T-helper 9 cell (primary cell): ENCODE results near the gene DMPK.
A peak's percentile ranks its signal among the peaks of the same experiment; 100 is the strongest.
"Not testable (repeated sequence)": the region's sequence is repeated elsewhere in the genome, so short reads cannot be mapped to it uniquely, and the experiment has no call there.

Source experiments
- DNase-seq: peaks from one replicate; pipeline ENCODE4 v3.0.0-alpha.2; 2020

Gene DMPK

GRCh38 chr19:45742969-45743368 is 39.3 kb downstream of the DMPK start:
- no peak for DNase-seq

DNA sequence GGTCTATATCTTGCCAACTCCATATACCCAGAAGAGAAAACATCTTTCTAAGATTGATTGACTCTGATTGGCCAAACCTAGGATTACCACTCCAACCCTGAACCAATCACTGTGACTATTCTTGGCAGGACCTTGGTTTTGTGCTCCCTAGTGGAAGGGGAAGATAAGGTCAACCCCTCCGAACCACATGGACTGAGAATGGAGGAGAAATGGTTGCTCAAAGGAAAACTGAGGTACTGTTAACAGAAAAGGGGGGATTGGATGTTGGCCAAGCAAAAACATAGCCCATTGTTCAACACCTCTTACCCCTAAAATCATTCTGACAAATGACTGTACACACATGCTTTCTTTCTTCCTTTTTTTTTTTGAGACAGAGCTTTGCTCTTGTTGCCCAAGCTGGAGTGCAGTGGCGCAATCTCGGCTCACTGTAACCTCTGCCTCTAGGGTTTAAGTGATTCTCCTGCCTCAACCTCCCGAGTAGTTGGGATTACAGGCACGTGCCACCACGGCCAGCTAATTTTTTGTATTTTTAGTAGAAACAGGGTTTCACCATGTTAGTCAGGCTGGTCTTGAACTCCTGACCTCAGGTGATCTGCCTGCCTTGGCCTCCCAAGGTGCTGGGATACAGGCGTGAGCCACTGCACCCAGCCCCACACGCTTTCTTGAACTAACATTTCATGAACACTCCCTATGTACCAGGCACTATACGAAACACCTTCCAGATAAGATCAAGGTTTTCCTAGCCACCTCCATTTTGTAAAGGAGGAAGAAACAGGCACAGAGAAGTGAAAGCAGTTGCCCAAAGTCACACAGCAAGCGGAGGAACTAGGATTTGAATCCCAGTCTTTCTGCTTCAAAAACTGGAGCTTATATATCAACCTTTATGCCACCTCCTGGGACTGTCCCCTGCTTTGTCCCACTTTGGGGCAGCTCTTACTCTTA is 42.5 kb downstream of the DMPK start:
- no peak for DNase-seq

GRCh38 chr19:45733160-45733810 is 49.0 kb downstream of the DMPK start, which contains the start of gene MEIOSIN:
Gene MEIOSIN, plus strand, starts transcription at chr19:45733439. Its CDS starts 1,938 bp downstream, at chr19:45735377.
- DNase-seq = no peak

GRCh38 chr19:45730368-45731288 is 51.7 kb downstream of the DMPK start, which contains the start of gene FBXO46:
Gene FBXO46, minus strand, starts transcription at chr19:45730896. Its CDS starts 17,401 bp downstream, at chr19:45713495.
- peak; percentile 87 for DNase-seq

DNA sequence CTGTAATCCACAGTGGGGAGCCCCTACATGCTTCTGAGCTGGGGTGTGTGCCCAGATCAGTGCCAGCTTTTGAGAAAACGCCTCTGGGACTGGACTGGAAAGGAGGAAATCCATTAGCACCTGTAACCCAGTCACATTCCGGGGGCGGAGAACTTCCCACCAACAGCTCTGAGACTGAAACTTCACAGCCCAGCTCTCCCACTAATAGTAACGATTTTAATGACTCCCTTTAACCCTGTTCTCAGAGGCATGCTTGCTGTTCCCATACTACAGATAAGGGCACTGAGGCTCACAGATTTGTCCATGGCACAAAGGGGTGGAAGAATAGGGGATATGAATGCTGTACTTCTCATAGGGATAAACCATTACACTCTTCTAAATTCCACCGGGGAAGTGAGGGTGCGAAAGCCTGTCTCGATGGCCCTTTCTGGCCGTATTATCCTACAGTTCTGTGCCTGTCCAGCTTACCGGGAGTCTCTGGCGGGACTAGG is 52.4 kb downstream of the DMPK start:
- no peak for DNase-seq

- DNase-seq = not testable (repeated sequence)
Observed at GRCh38 chr19:45728683-45729082, 53.6 kb downstream of the DMPK start.

GRCh38 chr19:45720065-45720464 is 62.2 kb downstream of the DMPK start:
- DNase-seq = not testable (repeated sequence)
